Adipocyte (in vitro differentiated cells): ENCODE data around the gene TRIM26.
"Not testable (repeated sequence)": the region's sequence is repeated elsewhere in the genome, so short reads cannot be mapped to it uniquely, and the experiment has no call there.

Experiments used
- DNase-seq: peaks from one replicate; pipeline ENCODE4 v3.0.0-alpha.2; 2015; ENCODE audit warnings: low read depth
- H3K27me3 ChIP-seq: replicated peaks from 2 replicates; pipeline ENCODE4 v1.7.0; 2013; ENCODE audit warnings: mild to moderate bottlenecking, low read length, moderate library complexity; ENCODE audit not compliant: control insufficient read depth, insufficient read depth
- H3K36me3 ChIP-seq: 2 replicates; pipeline ENCODE4 v1.7.0; 2013; ENCODE audit warnings: low read length, mild to moderate bottlenecking, moderate library complexity; ENCODE audit not compliant: control insufficient read depth, insufficient read depth, severe bottlenecking
- H3K4me1 ChIP-seq: 2 replicates; pipeline ENCODE4 v1.7.0; 2013; ENCODE audit warnings: mild to moderate bottlenecking, low read length, moderate library complexity; ENCODE audit not compliant: control insufficient read depth, insufficient read depth
- H3K4me3 ChIP-seq: 2 replicates; pipeline ENCODE4 v1.7.0; 2013; ENCODE audit warnings: mild to moderate bottlenecking, low read length, moderate library complexity
- H3K9ac ChIP-seq: 2 replicates; pipeline ENCODE4 v1.7.0; 2013; ENCODE audit warnings: mild to moderate bottlenecking, low read length, moderate library complexity
- H3K9me3 ChIP-seq: 2 replicates; pipeline ENCODE4 v1.7.0; 2013; ENCODE audit warnings: mild to moderate bottlenecking, low read length, moderate library complexity; ENCODE audit not compliant: control insufficient read depth

The TRIM26 gene

GRCh38 chr6:30227242-30227722, 14.1 kb upstream of the TRIM26 start:
- peaks cover 18% of the 10 kb centered on the region for H3K27me3 ChIP-seq
- H3K9me3 ChIP-seq = peaks cover 15% of the 10 kb centered on the region
- H3K9ac ChIP-seq = no peak overlapping the region
- H3K4me1 ChIP-seq = peaks cover 9% of the 10 kb centered on the region
- no peak overlapping the region for H3K4me3 ChIP-seq
- no peaks in the 10 kb centered on the region for H3K36me3 ChIP-seq
- no peak for DNase-seq

DNA sequence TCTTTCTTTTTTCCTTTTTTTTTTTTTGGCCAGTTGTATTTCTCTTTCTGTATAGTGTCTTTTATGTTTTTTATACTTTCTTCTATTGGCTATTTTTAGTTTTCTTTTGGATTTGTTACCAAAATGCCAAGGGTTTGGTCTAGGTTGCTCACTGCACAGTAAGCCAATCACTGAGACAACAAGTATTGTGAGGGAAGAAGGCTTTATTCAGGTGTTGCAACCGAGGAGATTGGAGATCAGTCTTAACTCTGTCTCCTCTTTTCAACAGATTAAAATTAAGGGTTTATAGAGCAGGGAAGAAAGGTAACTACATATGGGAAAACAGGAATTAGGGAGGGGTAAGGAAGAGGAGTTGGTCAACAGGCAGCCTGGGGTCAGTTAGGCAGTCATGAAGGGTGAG, 10.1 kb upstream of the TRIM26 start:
- DNase-seq = no peak
- Histone ChIP-seq H3K4me3 (no peak overlapping the region), H3K27me3 (peaks cover 14% of the 10 kb centered on the region), H3K9ac (no peak overlapping the region), H3K36me3 (no peaks in the 10 kb centered on the region), H3K9me3 (peaks cover 15% of the 10 kb centered on the region), H3K4me1 (no peaks in the 10 kb centered on the region)

DNA sequence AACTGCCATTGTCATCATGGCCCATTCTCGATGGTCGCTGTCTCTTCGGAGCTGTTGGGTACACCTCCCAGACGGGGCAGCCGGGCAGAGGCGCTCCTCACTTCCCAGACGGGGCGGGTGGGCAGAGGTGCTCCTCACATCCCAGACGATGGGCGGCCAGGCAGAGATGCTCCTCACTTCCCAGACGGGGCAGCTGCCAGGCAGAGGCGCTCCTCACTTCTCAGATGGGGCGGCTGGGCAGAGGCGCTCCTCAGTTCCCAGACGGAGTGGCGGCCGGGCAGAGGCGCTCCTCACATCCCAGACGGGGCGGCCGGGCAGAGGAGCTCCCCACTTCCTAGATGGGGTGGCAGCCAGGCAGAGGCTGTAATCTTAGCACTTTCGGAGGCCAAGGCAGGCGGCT, 8.8 kb upstream of the TRIM26 start:
- H3K36me3 ChIP-seq, H3K27me3 ChIP-seq, DNase-seq, H3K4me3 ChIP-seq, H3K4me1 ChIP-seq, H3K9ac ChIP-seq: not testable (repeated sequence)
- peaks cover 15% of the 10 kb centered on the region for H3K9me3 ChIP-seq

DNA sequence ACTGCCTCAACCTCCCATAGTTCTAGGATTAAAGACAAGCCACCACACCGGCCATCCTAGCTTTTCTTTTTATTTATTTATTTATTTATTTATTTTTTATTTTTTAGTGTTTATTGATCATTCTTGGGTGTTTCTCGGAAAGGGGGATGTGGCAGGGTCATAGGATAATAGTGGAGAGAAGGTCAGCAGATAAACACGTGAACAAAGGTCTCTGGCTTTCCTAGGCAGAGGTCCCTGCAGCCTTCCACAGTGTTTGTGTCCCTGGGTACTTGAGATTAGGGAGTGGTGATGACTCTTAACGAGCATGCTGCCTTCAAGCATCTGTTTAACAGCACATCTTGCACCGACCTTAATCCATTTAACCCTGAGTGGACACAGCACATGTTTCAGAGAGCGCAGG, 8.2 kb upstream of the TRIM26 start:
- H3K4me1 ChIP-seq, H3K27me3 ChIP-seq, DNase-seq, H3K36me3 ChIP-seq, H3K4me3 ChIP-seq, H3K9ac ChIP-seq: not testable (repeated sequence)
- peaks cover 15% of the 10 kb centered on the region for H3K9me3 ChIP-seq

DNA sequence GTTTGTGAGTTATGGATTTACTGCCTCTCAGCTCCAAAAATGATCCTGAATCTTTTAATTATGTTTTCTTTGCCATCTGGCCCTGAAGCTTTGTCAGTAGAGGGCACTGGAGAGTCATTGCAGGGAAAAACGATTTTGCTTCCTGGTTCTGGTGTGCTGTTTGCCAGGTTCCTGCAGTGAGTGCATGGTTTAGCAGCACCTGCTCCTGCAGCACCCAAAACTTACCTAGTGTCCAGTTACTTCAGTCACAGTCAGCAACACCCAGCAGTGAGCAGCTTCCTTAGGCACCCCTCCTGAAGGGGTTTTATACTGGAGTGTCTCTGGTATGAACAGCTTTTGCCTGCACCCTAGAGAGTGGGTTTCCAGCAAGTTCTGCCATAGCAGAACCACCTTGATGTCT, 6.0 kb upstream of the TRIM26 start:
- Histone ChIP-seq H3K9ac (no peak overlapping the region), H3K4me1 (peaks cover 5% of the 10 kb centered on the region), H3K9me3 (peaks cover 13% of the 10 kb centered on the region), H3K27me3 (peaks cover 2% of the 10 kb centered on the region), H3K36me3 (no peaks in the 10 kb centered on the region), H3K4me3 (no peak overlapping the region)
- peak; percentile 84 for DNase-seq

DNA sequence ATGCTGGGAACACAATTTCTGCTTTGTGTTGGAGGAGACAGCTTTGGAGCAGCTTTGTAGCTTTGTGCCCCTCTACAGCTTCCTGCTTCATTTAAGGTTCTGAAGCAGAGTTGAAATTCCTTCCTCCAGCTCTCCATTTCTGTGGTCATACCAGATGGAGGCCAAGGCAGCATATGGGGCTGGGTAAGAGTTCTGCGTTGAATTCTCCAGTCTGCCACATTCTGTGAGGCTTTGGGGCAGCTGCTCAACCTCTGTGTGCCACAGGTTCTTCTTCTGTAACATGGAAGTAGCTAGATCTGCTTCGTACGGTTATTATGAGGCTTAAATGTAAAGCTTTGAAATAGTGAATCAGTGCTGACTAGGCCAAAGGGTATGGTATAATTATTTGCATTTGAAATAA, 2.9 kb upstream of the TRIM26 start:
- Histone ChIP-seq H3K9ac (no peak overlapping the region), H3K27me3 (no peaks in the 10 kb centered on the region), H3K4me3 (no peak overlapping the region), H3K4me1 (peaks cover 20% of the 10 kb centered on the region), H3K9me3 (no peaks in the 10 kb centered on the region), H3K36me3 (no peaks in the 10 kb centered on the region)
- no peak for DNase-seq

DNA sequence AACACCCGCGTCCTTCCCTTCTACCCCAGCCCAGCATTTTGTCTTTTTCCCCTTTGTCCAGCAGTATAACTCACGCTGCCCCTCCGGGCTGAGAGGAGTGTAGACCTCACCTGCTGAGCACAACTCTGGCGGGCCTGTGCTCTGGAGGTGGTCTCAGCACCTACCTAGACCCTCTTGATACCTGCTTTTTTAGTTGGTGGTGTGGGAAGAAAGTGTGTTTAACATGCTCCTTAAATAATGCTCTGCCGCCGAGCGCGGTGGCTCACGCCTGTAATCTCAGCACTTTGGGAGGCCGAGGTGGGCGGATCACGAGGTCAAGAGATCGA, 1.4 kb upstream of the TRIM26 start:
- Histone ChIP-seq H3K9ac (peak overlapping the region; percentile 92), H3K9me3 (no peaks in the 10 kb centered on the region), H3K4me3 (peak overlapping the region; percentile 92), H3K27me3 (no peaks in the 10 kb centered on the region), H3K36me3 (no peaks in the 10 kb centered on the region), H3K4me1 (peaks cover 21% of the 10 kb centered on the region)
- DNase-seq = no peak

DNA sequence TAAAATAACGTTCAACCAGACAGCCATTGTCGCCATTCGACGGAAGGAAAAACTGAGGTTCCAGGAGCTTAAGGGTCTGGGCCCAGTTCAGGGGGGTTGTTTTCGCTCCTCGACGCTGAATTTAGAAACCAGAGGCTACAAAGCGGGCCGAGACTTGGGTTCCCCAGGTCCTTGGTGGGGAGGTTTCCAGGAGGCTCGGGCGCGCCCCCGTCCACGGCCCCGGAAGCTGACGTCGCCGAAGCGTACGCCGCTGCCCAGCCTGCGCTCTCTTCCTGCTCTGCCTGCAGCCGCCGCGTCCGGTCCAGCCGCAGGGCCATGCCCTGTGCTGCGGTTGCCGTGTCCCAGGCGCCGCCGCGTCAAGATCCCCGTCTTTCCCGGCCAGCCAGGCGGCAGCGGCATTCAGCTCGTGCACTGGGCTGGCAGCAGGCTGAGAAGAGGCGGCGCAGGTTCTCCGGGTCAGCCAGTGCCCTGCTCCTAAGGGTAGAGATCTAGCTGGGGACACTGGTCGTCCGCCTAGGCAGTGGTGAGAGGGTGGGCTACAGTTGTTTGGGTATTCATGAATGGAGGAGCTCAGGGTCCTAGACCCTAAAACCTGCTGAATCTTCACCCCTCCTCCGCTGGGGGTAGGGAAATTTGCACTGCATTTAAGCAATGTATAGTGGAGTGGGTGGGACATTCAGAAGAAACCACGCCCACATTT, 901 bp upstream of the TRIM26 start:
- H3K27me3 ChIP-seq = no peaks in the 10 kb centered on the region
- H3K36me3 ChIP-seq = no peaks in the 10 kb centered on the region
- H3K9ac ChIP-seq = peak overlapping the region; percentile 92
- peak; percentile 93 for DNase-seq
- no peaks in the 10 kb centered on the region for H3K9me3 ChIP-seq
- H3K4me1 ChIP-seq = peaks cover 21% of the 10 kb centered on the region
- H3K4me3 ChIP-seq = peak overlapping the region; percentile 92

DNA sequence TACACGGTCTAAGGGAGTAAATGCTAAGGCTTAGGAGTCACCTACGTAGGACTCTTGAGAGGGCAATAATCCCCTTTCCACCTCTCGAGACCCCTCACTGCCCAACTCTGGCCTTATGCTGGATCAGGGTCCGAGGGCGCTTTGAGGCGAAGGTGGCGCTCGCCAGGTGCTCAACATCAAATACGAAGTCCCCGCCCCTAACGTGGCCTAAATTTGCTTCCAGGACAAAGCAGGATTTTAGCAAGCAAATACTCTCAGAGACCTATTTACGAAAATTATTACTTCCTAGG, 406 bp upstream of the TRIM26 start:
- Histone ChIP-seq H3K36me3 (no peaks in the 10 kb centered on the region), H3K4me3 (peak overlapping the region; percentile 92), H3K4me1 (peaks cover 21% of the 10 kb centered on the region), H3K9ac (peak overlapping the region; percentile 92), H3K9me3 (no peaks in the 10 kb centered on the region), H3K27me3 (no peaks in the 10 kb centered on the region)
- no peak for DNase-seq

- Histone ChIP-seq H3K27me3 (no peaks in the 10 kb centered on the region), H3K36me3 (no peaks in the 10 kb centered on the region), H3K4me1 (peaks cover 36% of the 10 kb centered on the region), H3K4me3 (peak overlapping the region; percentile 92), H3K9me3 (no peaks in the 10 kb centered on the region), H3K9ac (peak overlapping the region; percentile 92)
- no peak for DNase-seq
Observed at GRCh38 chr6:30211899-30212298, 1.3 kb downstream of the TRIM26 start.

DNA sequence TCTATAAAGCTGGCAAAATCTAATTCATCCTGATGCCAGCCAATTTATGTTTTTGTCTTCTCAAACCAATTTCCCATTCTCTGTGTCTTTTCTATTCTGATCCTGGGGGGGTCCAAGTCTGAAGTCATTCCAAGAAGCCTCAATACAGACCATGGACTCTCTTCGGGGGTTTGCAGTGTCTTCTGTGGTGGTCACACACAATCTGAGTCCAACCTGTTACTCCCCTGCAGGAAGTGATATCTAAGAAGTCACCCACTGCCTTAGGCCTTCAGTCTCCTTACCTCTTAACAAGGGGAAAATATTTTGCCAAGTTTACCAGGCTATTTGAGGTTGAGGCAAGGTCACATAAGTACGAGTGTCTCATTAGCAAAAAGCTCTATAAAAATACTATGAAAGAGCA, 1.9 kb downstream of the TRIM26 start:
- Histone ChIP-seq H3K9me3 (no peaks in the 10 kb centered on the region), H3K4me3 (peak overlapping the region; percentile 92), H3K4me1 (peaks cover 42% of the 10 kb centered on the region), H3K27me3 (no peaks in the 10 kb centered on the region), H3K9ac (no peak overlapping the region), H3K36me3 (no peaks in the 10 kb centered on the region)
- no peak for DNase-seq

- DNase-seq = no peak
Observed at GRCh38 chr6:30207619-30208295, 5.4 kb downstream of the TRIM26 start.

More at GRCh38 chr6:30207619-30208295, 5.4 kb downstream of the TRIM26 start:
- H3K9ac ChIP-seq = no peak overlapping the region
- no peaks in the 10 kb centered on the region for H3K36me3 ChIP-seq
- H3K9me3 ChIP-seq = no peaks in the 10 kb centered on the region
- peaks cover 41% of the 10 kb centered on the region for H3K4me1 ChIP-seq
- H3K27me3 ChIP-seq = no peaks in the 10 kb centered on the region
- H3K4me3 ChIP-seq = no peak overlapping the region
